ENCODE results near the gene FERMT3.

FERMT3 gene

GRCh38 chr11:64235437-64236161, 29.1 kb downstream of the FERMT3 start:
- no peak overlapping the region for H3K27ac ChIP-seq (ENCODE audit: low read depth, low read length)
- no peaks in the 10 kb centered on the region for H3K27me3 ChIP-seq (ENCODE audit: insufficient read depth, low read length)
- peak overlapping the region; percentile 79 for H3K4me2 ChIP-seq (ENCODE audit: low read length)
- no peak overlapping the region for H3K23ac ChIP-seq (ENCODE audit: low read length)
- no peaks in the 10 kb centered on the region for H3K9me3 ChIP-seq (ENCODE audit: insufficient read depth, low read depth, low read length)
- H2BK120ac ChIP-seq (ENCODE audit: insufficient read depth, low read length, poor library complexity): no peak overlapping the region
- no peak overlapping the region for H2AK5ac ChIP-seq (ENCODE audit: low read length)
- H4K12ac ChIP-seq (ENCODE audit: low read depth, low read length): peak overlapping the region; percentile 28
- no peak overlapping the region for H3K4me3 ChIP-seq (ENCODE audit: low read depth, low read length)
- no peak overlapping the region for H3K9ac ChIP-seq (ENCODE audit: low read length)
- no CpG with 5 or more reads among the region's 12 CpGs for WGBS (ENCODE audit: extremely low coverage, insufficient coverage, insufficient read length)
- H3K36me3 ChIP-seq (ENCODE audit: control insufficient read depth in 1 of 2, insufficient read depth in 2 of 2, low read length in 2 of 2): peaks cover 20 to 26% of the 10 kb centered on the region in 2 experiments
- no peak overlapping the region for H4K8ac ChIP-seq (ENCODE audit: low read depth, low read length)
- peaks cover 8 to 18% of the 10 kb centered on the region in 2 experiments for H3K4me1 ChIP-seq (ENCODE audit: control insufficient read depth in 1 of 2, insufficient read depth in 2 of 2, low read length in 2 of 2)
- H3K14ac ChIP-seq (ENCODE audit: low read length): peak overlapping the region; percentile 24
- H3K79me1 ChIP-seq (ENCODE audit: low read length): peaks cover 13% of the 10 kb centered on the region
- H4K91ac ChIP-seq (ENCODE audit: low read depth, low read length): peak overlapping the region; percentile 85
- no peak overlapping the region for H2BK5ac ChIP-seq (ENCODE audit: low read depth, low read length, poor library complexity)
- H3K18ac ChIP-seq (ENCODE audit: low read length): peak overlapping the region; percentile 45
- no peak for DNase-seq
- no peak overlapping the region for H2BK12ac ChIP-seq (ENCODE audit: low read length)
- H3K4ac ChIP-seq (ENCODE audit: low read depth, low read length): no peak overlapping the region
- H3K79me2 ChIP-seq (ENCODE audit: control insufficient read depth, insufficient read depth, low read length, poor library complexity): peaks cover 9% of the 10 kb centered on the region
- H2AFZ ChIP-seq (ENCODE audit: insufficient read depth, low read length, poor library complexity): peak overlapping the region; percentile 5

GRCh38 chr11:64237484-64237951, 31.0 kb downstream of the FERMT3 start:
- Histone ChIP-seq H3K27ac (ENCODE audit: low read depth, low read length) (no peak overlapping the region), H3K9ac (ENCODE audit: low read length) (no peak overlapping the region), H3K4me3 (ENCODE audit: low read depth, low read length) (no peak overlapping the region), H4K8ac (ENCODE audit: low read depth, low read length) (no peak overlapping the region), H4K12ac (ENCODE audit: low read depth, low read length) (no peak overlapping the region), H3K18ac (ENCODE audit: low read length) (no peak overlapping the region), H3K79me1 (ENCODE audit: low read length) (peaks cover 26% of the 10 kb centered on the region), H3K23ac (ENCODE audit: low read length) (no peak overlapping the region), H3K4me1 (ENCODE audit: control insufficient read depth in 1 of 2, insufficient read depth in 2 of 2, low read length in 2 of 2) (peaks cover 11 to 21% of the 10 kb centered on the region in 2 experiments), H2BK12ac (ENCODE audit: low read length) (no peak overlapping the region), H4K91ac (ENCODE audit: low read depth, low read length) (no peak overlapping the region), H2AFZ (ENCODE audit: insufficient read depth, low read length, poor library complexity) (no peak overlapping the region), H3K4ac (ENCODE audit: low read depth, low read length) (peak overlapping the region; percentile 10), H3K9me3 (ENCODE audit: insufficient read depth, low read depth, low read length) (no peaks in the 10 kb centered on the region), H2BK120ac (ENCODE audit: insufficient read depth, low read length, poor library complexity) (no peak overlapping the region), H2AK5ac (ENCODE audit: low read length) (no peak overlapping the region), H3K36me3 (ENCODE audit: control insufficient read depth in 1 of 2, insufficient read depth in 2 of 2, low read length in 2 of 2) (peaks cover 21 to 25% of the 10 kb centered on the region in 2 experiments), H3K79me2 (ENCODE audit: control insufficient read depth, insufficient read depth, low read length, poor library complexity) (peaks cover 21% of the 10 kb centered on the region), H3K14ac (ENCODE audit: low read length) (no peak overlapping the region), H3K4me2 (ENCODE audit: low read length) (no peak overlapping the region), H3K27me3 (ENCODE audit: insufficient read depth, low read length) (no peaks in the 10 kb centered on the region), H2BK5ac (ENCODE audit: low read depth, low read length, poor library complexity) (no peak overlapping the region)
- DNase-seq: no peak
- WGBS (ENCODE audit: extremely low coverage, insufficient coverage, insufficient read length): no CpG with 5 or more reads among the region's 12 CpGs

GRCh38 chr11:64238076-64238475, 31.6 kb downstream of the FERMT3 start:
- H3K4me2 ChIP-seq (ENCODE audit: low read length): no peak overlapping the region
- H2BK120ac ChIP-seq (ENCODE audit: insufficient read depth, low read length, poor library complexity): no peak overlapping the region
- no peak overlapping the region for H3K9ac ChIP-seq (ENCODE audit: low read length)
- H3K27ac ChIP-seq (ENCODE audit: low read depth, low read length): no peak overlapping the region
- no peak overlapping the region for H2AFZ ChIP-seq (ENCODE audit: insufficient read depth, low read length, poor library complexity)
- H3K27me3 ChIP-seq (ENCODE audit: insufficient read depth, low read length): no peaks in the 10 kb centered on the region
- no peak overlapping the region for H2BK12ac ChIP-seq (ENCODE audit: low read length)
- H3K4me1 ChIP-seq (ENCODE audit: control insufficient read depth in 1 of 2, insufficient read depth in 2 of 2, low read length in 2 of 2): peaks cover 17 to 26% of the 10 kb centered on the region in 2 experiments
- WGBS (ENCODE audit: extremely low coverage, insufficient coverage, insufficient read length): no CpG with 5 or more reads among the region's 9 CpGs
- no peak overlapping the region for H3K4me3 ChIP-seq (ENCODE audit: low read depth, low read length)
- peaks cover 25 to 26% of the 10 kb centered on the region in 2 experiments for H3K36me3 ChIP-seq (ENCODE audit: control insufficient read depth in 1 of 2, insufficient read depth in 2 of 2, low read length in 2 of 2)
- H3K79me1 ChIP-seq (ENCODE audit: low read length): peaks cover 26% of the 10 kb centered on the region
- no peak overlapping the region for H4K91ac ChIP-seq (ENCODE audit: low read depth, low read length)
- no peak overlapping the region for H3K23ac ChIP-seq (ENCODE audit: low read length)
- H4K12ac ChIP-seq (ENCODE audit: low read depth, low read length): no peak overlapping the region
- no peaks in the 10 kb centered on the region for H3K9me3 ChIP-seq (ENCODE audit: insufficient read depth, low read depth, low read length)
- DNase-seq: no peak
- no peak overlapping the region for H3K18ac ChIP-seq (ENCODE audit: low read length)
- no peak overlapping the region for H3K14ac ChIP-seq (ENCODE audit: low read length)
- peaks cover 22% of the 10 kb centered on the region for H3K79me2 ChIP-seq (ENCODE audit: control insufficient read depth, insufficient read depth, low read length, poor library complexity)
- H4K8ac ChIP-seq (ENCODE audit: low read depth, low read length): no peak overlapping the region
- no peak overlapping the region for H3K4ac ChIP-seq (ENCODE audit: low read depth, low read length)
- no peak overlapping the region for H2AK5ac ChIP-seq (ENCODE audit: low read length)
- no peak overlapping the region for H2BK5ac ChIP-seq (ENCODE audit: low read depth, low read length, poor library complexity)

GRCh38 chr11:64238999-64239398, 32.5 kb downstream of the FERMT3 start:
- H2BK120ac ChIP-seq (ENCODE audit: insufficient read depth, low read length, poor library complexity): no peak overlapping the region
- H3K4me2 ChIP-seq (ENCODE audit: low read length): no peak overlapping the region
- H2BK5ac ChIP-seq (ENCODE audit: low read depth, low read length, poor library complexity): no peak overlapping the region
- peaks cover 24% of the 10 kb centered on the region for H3K79me1 ChIP-seq (ENCODE audit: low read length)
- no peak overlapping the region for H3K23ac ChIP-seq (ENCODE audit: low read length)
- H3K9me3 ChIP-seq (ENCODE audit: insufficient read depth, low read depth, low read length): no peaks in the 10 kb centered on the region
- H3K36me3 ChIP-seq (ENCODE audit: control insufficient read depth in 1 of 2, insufficient read depth in 2 of 2, low read length in 2 of 2): peaks cover 34 to 35% of the 10 kb centered on the region in 2 experiments
- WGBS (ENCODE audit: extremely low coverage, insufficient coverage, insufficient read length): no CpG with 5 or more reads among the region's 5 CpGs
- H2AFZ ChIP-seq (ENCODE audit: insufficient read depth, low read length, poor library complexity): no peak overlapping the region
- DNase-seq: no peak
- no peak overlapping the region for H4K12ac ChIP-seq (ENCODE audit: low read depth, low read length)
- H2AK5ac ChIP-seq (ENCODE audit: low read length): no peak overlapping the region
- H3K27ac ChIP-seq (ENCODE audit: low read depth, low read length): no peak overlapping the region
- H3K14ac ChIP-seq (ENCODE audit: low read length): no peak overlapping the region
- H4K8ac ChIP-seq (ENCODE audit: low read depth, low read length): no peak overlapping the region
- peaks cover 21% of the 10 kb centered on the region for H3K79me2 ChIP-seq (ENCODE audit: control insufficient read depth, insufficient read depth, low read length, poor library complexity)
- no peak overlapping the region for H2BK12ac ChIP-seq (ENCODE audit: low read length)
- no peak overlapping the region for H3K4me3 ChIP-seq (ENCODE audit: low read depth, low read length)
- no peak overlapping the region for H3K9ac ChIP-seq (ENCODE audit: low read length)
- H3K27me3 ChIP-seq (ENCODE audit: insufficient read depth, low read length): no peaks in the 10 kb centered on the region
- H3K18ac ChIP-seq (ENCODE audit: low read length): no peak overlapping the region
- no peak overlapping the region for H3K4ac ChIP-seq (ENCODE audit: low read depth, low read length)
- H3K4me1 ChIP-seq (ENCODE audit: control insufficient read depth in 1 of 2, insufficient read depth in 2 of 2, low read length in 2 of 2): peaks cover 21 to 32% of the 10 kb centered on the region in 2 experiments
- no peak overlapping the region for H4K91ac ChIP-seq (ENCODE audit: low read depth, low read length)

All from trophoblast cell (in vitro differentiated cells and primary cell).